H1 (cell line): ENCODE results near the gene TK2. TPM values are rescaled to one million over a fixed set of nuclear protein-coding genes. Genes with fewer than 3 reads are reported as not detected.

Source experiments
- CTCF ChIA-PET: fragments of 300-600 bp; sonication (Branson Sonifier 250); formaldehyde crosslinking; loops from one replicate; lab custom pipeline; 2021; ENCODE audit not compliant: partially characterized antibody; lab: Charles Lee
- POLR2A ChIA-PET: fragments of 300-600 bp; sonication (Branson Sonifier 250); formaldehyde crosslinking; loops from one replicate; lab custom pipeline; 2021; ENCODE audit warnings: inconsistent platforms; ENCODE audit not compliant: partially characterized antibody; lab: Charles Lee
- DNase-seq, 2 experiments: peaks; one replicate each; pipeline versions ENCODE4 v3.0.0 to v3.0.0-alpha.2; 2010 to 2022; ENCODE audit warnings: low spot score in 2 of 2, low read depth in 1 of 2, mixed read lengths in 1 of 2
- FAIRE-seq: peaks from 2 replicates; lab custom pipeline; 2011; peaks lifted over from hg19 to GRCh38; lab: Jason Lieb, UNC
- H2AFZ ChIP-seq: 2 replicates; pipeline ENCODE4 v1.8.1; 2012; ENCODE audit warnings: low read length, inconsistent platforms
- H2AK5ac ChIP-seq: 2 replicates; pipeline ENCODE4 v1.6.1; 2013; ENCODE audit warnings: low read depth, low read length
- H2BK120ac ChIP-seq: replicated peaks from 2 replicates; pipeline ENCODE3; 2013; ENCODE audit warnings: low read depth, low read length, inconsistent platforms
- H2BK12ac ChIP-seq: 2 replicates; pipeline ENCODE4 v1.6.1; 2013; ENCODE audit warnings: low read depth, low read length
- H2BK15ac ChIP-seq: 2 replicates; pipeline ENCODE4 v1.6.1; 2013; ENCODE audit warnings: low read length
- H2BK20ac ChIP-seq: 2 replicates; pipeline ENCODE4 v1.6.1; 2013; ENCODE audit warnings: low read length
- H2BK5ac ChIP-seq: 2 replicates; pipeline ENCODE4 v1.6.1; 2013; ENCODE audit warnings: low read depth, low read length
- H3K14ac ChIP-seq: 2 replicates; pipeline ENCODE4 v1.6.1; 2013; ENCODE audit warnings: inconsistent platforms; ENCODE audit not compliant: insufficient read length
- H3K18ac ChIP-seq: 2 replicates; pipeline ENCODE4 v1.6.1; 2013; ENCODE audit warnings: low read length; ENCODE audit errors: extremely low read depth
- H3K23ac ChIP-seq: 2 replicates; pipeline ENCODE4 v1.6.1; 2013; ENCODE audit warnings: inconsistent platforms; ENCODE audit not compliant: insufficient read length
- H3K23me2 ChIP-seq: 2 replicates; pipeline ENCODE4 v1.6.1; 2013; ENCODE audit warnings: low read depth, low read length
- H3K27ac ChIP-seq: 2 replicates; pipeline ENCODE4 v1.6.1; 2011; ENCODE audit warnings: low read depth, low read length, inconsistent platforms
- H3K27me3 ChIP-seq, 4 experiments: replicated peaks in 1 of 4; 1 replicate in 1 of 4; 2 replicates in 3 of 4; pipeline versions ENCODE4 v1.6.1 to v1.8.1; 2011 to 2013; ENCODE audit warnings: low read length in 3 of 4, mild to moderate bottlenecking in 3 of 4, inconsistent platforms in 2 of 4, mixed read lengths in 2 of 4, moderate library complexity in 1 of 4; ENCODE audit not compliant: control insufficient read depth in 3 of 4, insufficient read depth in 3 of 4; ENCODE audit errors: extremely low read depth in 1 of 4
- H3K36me3 ChIP-seq, 4 experiments: 2 replicates each; pipeline versions ENCODE4 v1.6.1 to v1.8.1; 2011 to 2013; ENCODE audit warnings: mild to moderate bottlenecking in 4 of 4, low read length in 3 of 4, moderate library complexity in 2 of 4, control low read depth in 1 of 4, inconsistent platforms in 1 of 4; ENCODE audit not compliant: insufficient read depth in 4 of 4, control insufficient read depth in 2 of 4
- H3K4ac ChIP-seq: replicated peaks from 2 replicates; pipeline ENCODE3; 2013; ENCODE audit warnings: low read length, low read depth, mixed read lengths, inconsistent platforms; ENCODE audit not compliant: insufficient read length
- H3K4me1 ChIP-seq, 4 experiments: replicated peaks in 1 of 4; 1 replicate in 1 of 4; 2 replicates in 3 of 4; pipeline versions ENCODE4 v1.6.1 to v1.8.1; 2011 to 2013; ENCODE audit warnings: low read length in 3 of 4, inconsistent platforms in 2 of 4, mixed read lengths in 1 of 4; ENCODE audit not compliant: insufficient read depth in 4 of 4, control insufficient read depth in 3 of 4
- H3K4me2 ChIP-seq, 2 experiments: 2 replicates each; pipeline versions ENCODE4 v1.6.1 to v1.8.1; 2011 to 2013; ENCODE audit warnings: low read depth in 2 of 2, low read length in 2 of 2, control low read depth in 1 of 2, inconsistent platforms in 1 of 2, mild to moderate bottlenecking in 1 of 2; ENCODE audit not compliant: insufficient read depth in 1 of 2
- H3K4me3 ChIP-seq, 4 experiments: fragments of 200-600, 300-600 bp in 1 of 4; sonication (generic), shearing (Covaris generic), sonication (Bioruptor Twin) in 1 of 4; 2 replicates each; pipeline versions ENCODE4 v1.5.1 to v1.8.1; 2011 to 2016; ENCODE audit warnings: low read length in 4 of 4, low read depth in 3 of 4, control low read depth in 2 of 4, inconsistent platforms in 2 of 4, mild to moderate bottlenecking in 2 of 4, mixed read lengths in 1 of 4, moderate library complexity in 1 of 4; ENCODE audit not compliant: insufficient read depth in 2 of 4; ENCODE audit errors: extremely low read depth in 1 of 4
- H3K56ac ChIP-seq: replicated peaks from 2 replicates; pipeline ENCODE3; 2013; ENCODE audit warnings: low read depth, mild to moderate bottlenecking, mixed read lengths, low read length, inconsistent platforms; ENCODE audit not compliant: insufficient read length
- H3K79me1 ChIP-seq: 2 replicates; pipeline ENCODE4 v1.6.1; 2013; ENCODE audit warnings: low read depth, low read length, control low read depth
- H3K79me2 ChIP-seq, 2 experiments: 2 replicates each; pipeline versions ENCODE4 v1.6.1 to v1.8.1; 2012 to 2013; ENCODE audit warnings: low read length in 2 of 2, mild to moderate bottlenecking in 2 of 2, inconsistent platforms in 1 of 2; ENCODE audit not compliant: insufficient read depth in 2 of 2, control insufficient read depth in 1 of 2
- H3K9ac ChIP-seq, 4 experiments: replicated peaks in 1 of 4; 1 replicate in 1 of 4; 2 replicates in 3 of 4; pipeline versions ENCODE4 v1.6.1 to v1.8.1; 2011 to 2013; ENCODE audit warnings: low read depth in 3 of 4, low read length in 3 of 4, control low read depth in 2 of 4, mild to moderate bottlenecking in 2 of 4, moderate library complexity in 2 of 4, inconsistent platforms in 1 of 4; ENCODE audit errors: extremely low read depth in 1 of 4
- H3K9me3 ChIP-seq, 2 experiments: 2 replicates each; pipeline versions ENCODE4 v1.6.1 to v1.8.1; 2012 to 2013; ENCODE audit warnings: mild to moderate bottlenecking in 2 of 2, moderate library complexity in 2 of 2, control low read depth in 1 of 2, inconsistent platforms in 1 of 2, low read depth in 1 of 2, low read length in 1 of 2, mixed read lengths in 1 of 2; ENCODE audit not compliant: insufficient read depth in 2 of 2
- H4K20me1 ChIP-seq, 2 experiments: replicated peaks in 1 of 2; 2 replicates each; pipeline versions ENCODE3 to v1.8.1; 2011 to 2013; ENCODE audit warnings: inconsistent platforms in 2 of 2, low read length in 2 of 2, mild to moderate bottlenecking in 1 of 2; ENCODE audit not compliant: insufficient read depth in 2 of 2, control insufficient read depth in 1 of 2
- H4K5ac ChIP-seq: 2 replicates; pipeline ENCODE4 v1.6.1; 2013; ENCODE audit warnings: low read length, low read depth, mixed read lengths, inconsistent platforms; ENCODE audit not compliant: insufficient read length
- H4K8ac ChIP-seq: 2 replicates; pipeline ENCODE4 v1.8.0; 2013; ENCODE audit warnings: mild to moderate bottlenecking, moderate library complexity, low read length, inconsistent platforms; ENCODE audit not compliant: insufficient read depth; ENCODE audit errors: extremely low read depth
- H4K91ac ChIP-seq: replicated peaks from 2 replicates; pipeline ENCODE3; 2013; ENCODE audit warnings: low read length, mixed read lengths, inconsistent platforms; ENCODE audit not compliant: insufficient read length
- BRCA1 ChIP-seq: IDR thresholded peaks from 2 replicates; pipeline ENCODE4 v1.6.1; 2012; ENCODE audit warnings: low read depth, low read length, improper control_type of control experiment
- CBX5 ChIP-seq: fragments of 300-800, 300-1000 bp; sonication (generic); IDR thresholded peaks from 2 replicates; pipeline ENCODE4 v1.7.1; 2016; ENCODE audit warnings: antibody characterized with exemption, low read length, low read depth
- CHD1 ChIP-seq: IDR thresholded peaks from 2 replicates; pipeline ENCODE4 v1.6.1; 2012; ENCODE audit warnings: low read depth, low read length, improper control_type of control experiment
- HDAC2 ChIP-seq, 2 experiments: fragments of 300-600 bp in 1 of 2; sonication (generic) in 1 of 2; IDR thresholded peaks; 2 replicates each; pipeline ENCODE4 v1.6.1; 2011 to 2012; ENCODE audit warnings: low read depth in 2 of 2, low read length in 2 of 2, mild to moderate bottlenecking in 2 of 2, moderate library complexity in 2 of 2, borderline replicate concordance in 1 of 2, inconsistent platforms in 1 of 2
- JUND ChIP-seq: IDR thresholded peaks from 2 replicates; pipeline ENCODE4 v1.6.1; 2011; ENCODE audit warnings: mild to moderate bottlenecking, improper control_type of control experiment, low read length
- KDM1A ChIP-seq: fragments of 200-600, 300-600 bp; sonication (generic); IDR thresholded peaks from 2 replicates; pipeline ENCODE4 v1.7.1; 2016; ENCODE audit warnings: mild to moderate bottlenecking, low read length, borderline replicate concordance
- KDM5A ChIP-seq: fragments of 200-600 bp; IDR thresholded peaks from 2 replicates; pipeline ENCODE4 v1.7.1; 2012; ENCODE audit warnings: mild to moderate bottlenecking, low read length, inconsistent platforms, mixed read lengths
- MAFK ChIP-seq: IDR thresholded peaks from 2 replicates; pipeline ENCODE4 v1.6.1; 2012; ENCODE audit warnings: low read depth, mild to moderate bottlenecking, improper control_type of control experiment, low read length
- POLR2AphosphoS5 ChIP-seq: IDR thresholded peaks from 2 replicates; pipeline ENCODE4 v1.6.1; 2011; ENCODE audit warnings: low read depth, low read length
- RNF2 ChIP-seq: fragments of 200-900, 300-1000 bp; sonication (generic); IDR thresholded peaks from 2 replicates; pipeline ENCODE4 v1.7.1; 2016; ENCODE audit warnings: borderline replicate concordance, low read depth, mild to moderate bottlenecking, antibody characterized with exemption, low read length; ENCODE audit not compliant: poor library complexity, severe bottlenecking; ENCODE audit errors: missing control alignments
- RXRA ChIP-seq: IDR thresholded peaks from 2 replicates; pipeline ENCODE4 v1.6.1; 2011; ENCODE audit warnings: low read depth, mild to moderate bottlenecking, low read length, moderate library complexity; ENCODE audit not compliant: insufficient read depth
- SIN3A ChIP-seq, 2 experiments: IDR thresholded peaks in 1 of 2; conservative IDR thresholded peaks in 1 of 2; 2 replicates each; pipeline ENCODE4 v1.6.1; 2011 to 2012; ENCODE audit warnings: low read length in 2 of 2, improper control_type of control experiment in 1 of 2, low read depth in 1 of 2, mild to moderate bottlenecking in 1 of 2
- TCF12 ChIP-seq: IDR thresholded peaks from 2 replicates; pipeline ENCODE4 v1.6.1; 2011; ENCODE audit warnings: low read depth, mild to moderate bottlenecking, low read length
- YY1 ChIP-seq: IDR thresholded peaks from 2 replicates; pipeline ENCODE4 v1.6.1; 2011; ENCODE audit warnings: low read depth, mild to moderate bottlenecking, low read length
- WGBS, 2 experiments: shearing (Covaris generic) in 1 of 2; methylation state at CpG; one replicate each; pipeline versions ENCODE4 v1.1.6 to v1.1.7; 2013 to 2015; ENCODE audit warnings: low lambda C conversion rate in 2 of 2, mixed read lengths in 2 of 2, inconsistent platforms in 1 of 2, low coverage in 1 of 2, missing lambda C conversion rate in 1 of 2; ENCODE audit not compliant: insufficient replicate concordance in 2 of 2, insufficient coverage in 1 of 2, insufficient read length in 1 of 2; ENCODE audit errors: extremely low coverage in 1 of 2, missing lambda C conversion rate in 1 of 2; 5-methylcytosine and 5-hydroxymethylcytosine counted together
- polyA plus RNA-seq, 7 experiments: library from polyadenylated mRNA; depleted of rRNA in 3 of 7; stranded (reverse) in 5 of 7; unstranded in 2 of 7; fragments of >200 nt in 5 of 7; fragments of 200-250 nt in 2 of 7; gene quantifications; 1 replicate in 5 of 7; 2 replicates in 1 of 7; 4 replicates in 1 of 7; pipeline versions ENCODE4 v1.2.1 to v1.2.3, GENCODE V29; 2011 to 2013; ENCODE audit warnings: missing spikeins in 2 of 7, mixed read lengths in 2 of 7
- total RNA-seq: library from RNA; stranded (reverse); fragmentation: NEBNext Ultra II Directional; extraction: Animal tissue kit (Norgen Biotek cat#: 25700); gene quantifications from 2 replicates; pipeline ENCODE4 v1.2.1, GENCODE V29; 2021

Gene TK2
- total and polyA plus RNA-seq, 2 of the 8 experiments (the other 6 are each of a cell fraction or from before 2014, with no cell fraction given): 2.7 to 3.6 TPM

DNA sequence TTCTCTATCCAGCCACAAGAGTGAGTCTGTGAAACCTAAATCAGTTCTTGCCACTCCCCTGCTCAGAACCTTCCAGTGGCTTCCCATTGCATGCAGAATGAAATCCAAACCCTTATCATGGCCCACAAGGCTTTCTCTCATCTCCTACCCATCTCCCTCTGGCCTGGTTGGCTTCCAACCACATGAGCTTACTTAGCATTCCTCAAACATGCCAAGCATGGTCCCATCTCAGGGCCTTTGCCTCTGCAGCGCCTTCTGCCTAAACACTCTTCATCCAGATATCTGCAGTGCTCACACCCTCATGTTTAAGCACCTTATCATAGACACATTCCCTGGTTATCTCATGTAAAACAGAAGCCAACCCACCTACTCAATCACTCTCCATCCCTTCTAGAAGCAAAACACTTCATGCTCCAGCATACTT is 15.5 kb downstream of the TK2 start:
- Histone ChIP-seq H2AFZ (no peak overlapping the region), H2BK12ac (no peak overlapping the region), H2BK15ac (no peak overlapping the region), H3K79me2 (no peaks in the 10 kb centered on the region), H3K14ac (no peak overlapping the region), H2BK20ac (no peak overlapping the region), H4K5ac (no peak overlapping the region), H3K4me2 (no peak overlapping the region), H3K9me3 (no peaks in the 10 kb centered on the region), H3K23me2 (no peaks in the 10 kb centered on the region), H3K4me1 (no peaks in the 10 kb centered on the region), H4K91ac (no peak overlapping the region), H3K4ac (no peak overlapping the region), H4K8ac (no peak overlapping the region), H3K79me1 (no peaks in the 10 kb centered on the region), H4K20me1 (no peaks in the 10 kb centered on the region), H3K27me3 (no peaks in the 10 kb centered on the region), H3K4me3 (no peak overlapping the region), H3K36me3 (no peaks in the 10 kb centered on the region), H2BK5ac (no peak overlapping the region), H2BK120ac (no peak overlapping the region), H3K9ac (no peak overlapping the region), H3K56ac (no peak overlapping the region), H2AK5ac (no peak overlapping the region), H3K27ac (no peak overlapping the region), H3K23ac (no peak overlapping the region), H3K18ac (no peak overlapping the region)
- no peak for FAIRE-seq
- CTCF ChIA-PET: interaction anchor here (0.9 to 1.6 kb wide), 3 partner anchors 8 to 129 kb away, joined by 3 to 5 read pairs (median 3); no protein-coding TSS in a partner anchor
- DNase-seq: no peak
- 95% methylated on average over 1 of the region's 1 CpG; no CpG with 5 or more reads in 1 of the 2 experiments for WGBS, 2 experiments
- POLR2A ChIA-PET: no interaction called here
- TF ChIP-seq RNF2 (no peak), JUND (no peak), BRCA1 (no peak), CBX5 (no peak), TCF12 (no peak), MAFK (no peak), HDAC2 (IDR thresholded peaks at IDR 0.05; ENCODE audit: borderline replicate concordance in 1 of 2, low read depth in 2 of 2, low read length in 2 of 2) (no peak), CHD1 (no peak), YY1 (no peak), SIN3A (conservative IDR thresholded peaks at IDR 0.05 in 1 of 2, IDR thresholded peaks at IDR 0.05 in 1 of 2; ENCODE audit: low read depth in 1 of 2, low read length in 2 of 2) (no peak), POLR2AphosphoS5 (no peak), RXRA (no peak), KDM1A (no peak), KDM5A (no peak)
